Fibroblast of lung (primary cell): ENCODE measurements around the gene ESX1.

ENCODE experiments used
- EZH2 ChIP-seq: IDR thresholded peaks from 2 replicates; pipeline ENCODE4 v1.5.1; 2012; ENCODE audit warnings: low read length, control low read depth, mild to moderate bottlenecking; ENCODE audit errors: missing control alignments
- TF ChIP-seq, protein P1 (sequence below), 2 donors: IDR thresholded peaks in 1 of 2; conservative IDR thresholded peaks in 1 of 2; 1 replicate in 1 of 2; 2 replicates in 1 of 2; pipeline ENCODE4 v1.5.1; 2011 to 2012; ENCODE audit warnings: low read length in 2 of 2, control low read depth in 1 of 2, inconsistent platforms in 1 of 2, low read depth in 1 of 2, mild to moderate bottlenecking in 1 of 2

DNA sequence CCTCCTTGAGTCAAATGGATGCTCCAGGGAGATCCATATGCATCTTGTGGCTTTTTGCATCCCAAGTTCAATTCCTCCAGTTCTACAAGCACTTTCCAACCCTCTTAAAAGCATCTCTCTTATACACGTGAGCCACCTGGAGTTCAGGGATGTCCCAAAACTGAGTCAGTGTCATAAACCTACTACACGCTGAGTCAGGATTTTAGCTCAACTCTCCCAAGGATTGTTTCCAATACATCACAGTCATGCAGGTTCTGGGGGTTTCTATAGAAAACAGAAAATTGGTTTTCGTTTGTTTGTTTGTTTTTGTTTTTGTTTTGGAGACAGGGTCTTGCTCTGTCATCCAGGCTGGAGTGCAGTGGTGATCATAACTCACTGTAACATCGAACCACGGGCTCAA, 25.9 kb upstream of the ESX1 start:
- TF ChIP-seq, protein P1, sequence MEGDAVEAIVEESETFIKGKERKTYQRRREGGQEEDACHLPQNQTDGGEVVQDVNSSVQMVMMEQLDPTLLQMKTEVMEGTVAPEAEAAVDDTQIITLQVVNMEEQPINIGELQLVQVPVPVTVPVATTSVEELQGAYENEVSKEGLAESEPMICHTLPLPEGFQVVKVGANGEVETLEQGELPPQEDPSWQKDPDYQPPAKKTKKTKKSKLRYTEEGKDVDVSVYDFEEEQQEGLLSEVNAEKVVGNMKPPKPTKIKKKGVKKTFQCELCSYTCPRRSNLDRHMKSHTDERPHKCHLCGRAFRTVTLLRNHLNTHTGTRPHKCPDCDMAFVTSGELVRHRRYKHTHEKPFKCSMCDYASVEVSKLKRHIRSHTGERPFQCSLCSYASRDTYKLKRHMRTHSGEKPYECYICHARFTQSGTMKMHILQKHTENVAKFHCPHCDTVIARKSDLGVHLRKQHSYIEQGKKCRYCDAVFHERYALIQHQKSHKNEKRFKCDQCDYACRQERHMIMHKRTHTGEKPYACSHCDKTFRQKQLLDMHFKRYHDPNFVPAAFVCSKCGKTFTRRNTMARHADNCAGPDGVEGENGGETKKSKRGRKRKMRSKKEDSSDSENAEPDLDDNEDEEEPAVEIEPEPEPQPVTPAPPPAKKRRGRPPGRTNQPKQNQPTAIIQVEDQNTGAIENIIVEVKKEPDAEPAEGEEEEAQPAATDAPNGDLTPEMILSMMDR (conservative IDR thresholded peaks at IDR 0.05 in 1 of 2, IDR thresholded peaks at IDR 0.05 in 1 of 2; ENCODE audit: low read depth in 1 of 2, low read length in 2 of 2) = no peak
- TF ChIP-seq EZH2 = no peak
